GM21723 (cell line): Measurements from ENCODE around the gene ARHGAP35.

Experiments used
- ATAC-seq: cut with Tn5 transposase; IDR thresholded peaks from one replicate; pipeline ENCODE4 v1.9.1; 2021; ENCODE audit warnings: mild to moderate bottlenecking, moderate library complexity; ENCODE audit not compliant: unreplicated experiment

ARHGAP35 gene

GRCh38 chr19:46901701-46902401 is 41.1 kb downstream of the ARHGAP35 start:
- ATAC-seq: no peak

GRCh38 chr19:46902402-46902766 is 41.6 kb downstream of the ARHGAP35 start:
- no peak for ATAC-seq

- ATAC-seq: no peak
Measured at GRCh38 chr19:46903458-46903857, 42.7 kb downstream of the ARHGAP35 start.

GRCh38 chr19:46904114-46905060 is 43.6 kb downstream of the ARHGAP35 start:
- ATAC-seq: no peak

GRCh38 chr19:46906221-46906620 is 45.4 kb downstream of the ARHGAP35 start:
- no peak for ATAC-seq

GRCh38 chr19:46907880-46908279 is 47.1 kb downstream of the ARHGAP35 start:
- ATAC-seq: no peak

GRCh38 chr19:46909356-46909755 is 48.6 kb downstream of the ARHGAP35 start:
- no peak for ATAC-seq
